Measurements from ENCODE around the gene SNAP25. TPM values are rescaled to one million over a fixed set of nuclear protein-coding genes. Genes with fewer than 3 reads are reported as not detected.

The SNAP25 gene
- total RNA-seq, 1 experiment from 2014 or later = not detected

GRCh38 chr20:10319855-10320254 lies 101.2 kb downstream of the SNAP25 start:
- DNase-seq = no peak
- CTCF ChIA-PET = no interaction called here
- BruUV-seq (replicated peaks) = no TSS peak

GRCh38 chr20:10321138-10321717 lies 102.6 kb downstream of the SNAP25 start:
- 0 out of 2 replicates have a peak, but pooled peaks cover under 1% of the 10 kb centered on the region for H3K27me3 ChIP-seq (ENCODE audit: low read length)
- POLR2A ChIA-PET (ENCODE audit: unreplicated experiment) = no interaction called here
- H3K36me3 ChIP-seq (ENCODE audit: low read depth, low read length) = no peaks in the 10 kb centered on the region
- H3K9me2 ChIP-seq (replicated peaks; ENCODE audit: low read length) = no peaks in the 10 kb centered on the region
- no peaks in the 10 kb centered on the region for H3F3A ChIP-seq (ENCODE audit: low read length, unreplicated experiment)
- 0 out of 2 replicates have a peak, but pooled peaks cover 7% of the 10 kb centered on the region for H3K4me1 ChIP-seq (ENCODE audit: insufficient read depth, low read length)
- H4K20me1 ChIP-seq (ENCODE audit: low read length) = no peaks in the 10 kb centered on the region
- no peak overlapping the region for H3K9ac ChIP-seq (ENCODE audit: low read length)
- H3K4me2 ChIP-seq (ENCODE audit: low read length) = no peak overlapping the region
- no peak for TF ChIP-seq EZH2 (IDR thresholded peaks at IDR 0.05; ENCODE audit: low read length, unreplicated experiment)
- TF ChIP-seq EZH2phosphoT487 (IDR thresholded peaks at IDR 0.05; ENCODE audit: borderline replicate concordance, low read length) = no peak
- TF ChIP-seq CTCF (conservative IDR thresholded peaks at IDR 0.05; ENCODE audit: low read depth, low read length) = no peak
- H3K4me3 ChIP-seq (ENCODE audit: low read length) = no peak overlapping the region
- intact Hi-C loops (cut with micrococcal nuclease) = no loop called here
- ATAC-seq (no peak), DNase-seq (no peak)
- H3K79me2 ChIP-seq (ENCODE audit: low read length) = no peaks in the 10 kb centered on the region
- CTCF ChIA-PET = interaction anchor here (0.6 kb wide), 1 partner anchor 795 kb away, joined by 7 read pairs; no protein-coding TSS in a partner anchor
- H3K27ac ChIP-seq (ENCODE audit: low read length) = no peak overlapping the region
- no peak overlapping the region for H2AFZ ChIP-seq (ENCODE audit: low read length)
- H3K9me3 ChIP-seq (ENCODE audit: low read length) = no peaks in the 10 kb centered on the region
- no TSS peak for BruUV-seq (replicated peaks)

More at GRCh38 chr20:10319855-10320254, 101.2 kb downstream of the SNAP25 start:
- no peak for TF ChIP-seq CTCF (conservative IDR thresholded peaks at IDR 0.05; ENCODE audit: low read depth, low read length)
- no peak for TF ChIP-seq EZH2 (IDR thresholded peaks at IDR 0.05; ENCODE audit: low read length, unreplicated experiment)
- no peak for TF ChIP-seq EZH2phosphoT487 (IDR thresholded peaks at IDR 0.05; ENCODE audit: borderline replicate concordance, low read length)
- Histone ChIP-seq H3K79me2 (ENCODE audit: low read length) (no peaks in the 10 kb centered on the region), H3K4me1 (ENCODE audit: insufficient read depth, low read length) (0 out of 2 replicates have a peak, but pooled peaks cover 7% of the 10 kb centered on the region), H4K20me1 (ENCODE audit: low read length) (no peaks in the 10 kb centered on the region), H3K4me2 (ENCODE audit: low read length) (no peak overlapping the region), H3K4me3 (ENCODE audit: low read length) (no peak overlapping the region), H3K27ac (ENCODE audit: low read length) (no peak overlapping the region), H3K9me2 (replicated peaks; ENCODE audit: low read length) (no peaks in the 10 kb centered on the region), H3K27me3 (ENCODE audit: low read length) (peaks cover 12% of the 10 kb centered on the region; the same call in 1 of the 2 replicates), H3F3A (ENCODE audit: low read length, unreplicated experiment) (no peaks in the 10 kb centered on the region), H3K36me3 (ENCODE audit: low read depth, low read length) (no peaks in the 10 kb centered on the region), H2AFZ (ENCODE audit: low read length) (no peak overlapping the region), H3K9me3 (ENCODE audit: low read length) (no peaks in the 10 kb centered on the region), H3K9ac (ENCODE audit: low read length) (no peak overlapping the region)
- intact Hi-C loops (cut with micrococcal nuclease) = loop anchor here (5.0 kb wide), 2 partner anchors 217 to 1222 kb away; no protein-coding TSS in a partner anchor
- POLR2A ChIA-PET (ENCODE audit: unreplicated experiment) = no interaction called here
- ATAC-seq = no peak
